ENCODE results near the gene ZNF787.

DNA sequence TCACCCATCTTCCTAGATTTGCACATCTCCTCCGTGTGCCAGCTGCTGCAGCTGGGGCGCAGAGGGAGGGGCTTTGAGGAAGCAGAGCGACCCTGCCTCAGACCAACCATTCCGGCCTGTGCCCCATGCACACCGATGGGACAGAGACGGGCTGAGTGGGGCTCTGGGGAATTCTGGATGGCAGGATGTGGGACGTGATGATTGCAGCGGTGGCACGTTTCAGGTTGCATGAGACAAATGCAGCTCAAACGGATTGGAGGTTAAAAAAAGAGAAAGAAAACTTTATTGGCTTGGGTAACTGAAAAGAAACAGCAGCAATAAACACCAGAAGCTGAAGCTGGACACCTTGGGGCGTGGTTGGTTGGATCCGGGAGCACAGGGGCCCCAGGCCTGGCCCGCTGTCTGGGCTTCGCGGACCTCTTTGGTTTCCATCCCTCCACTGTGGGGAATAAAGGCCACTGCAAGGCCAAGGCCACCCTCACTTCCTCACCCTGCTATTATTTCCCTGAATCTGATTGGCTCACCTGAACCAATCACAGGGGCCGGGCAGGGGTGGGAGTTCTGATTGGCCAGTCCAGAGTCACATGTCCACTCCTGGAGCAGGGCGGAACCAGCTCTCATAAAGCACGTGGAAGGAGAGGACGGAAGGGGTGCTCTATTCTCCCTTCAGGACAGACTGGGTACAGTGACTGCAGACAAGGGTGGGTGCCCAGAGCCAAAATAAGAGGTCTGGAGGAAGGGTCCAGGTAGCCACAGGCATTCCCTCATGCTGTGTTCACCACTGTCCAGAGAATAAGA, 6.1 kb upstream of the ZNF787 start:
- TF ChIP-seq POLR2AphosphoS5 (IDR thresholded peaks at IDR 0.05; ENCODE audit: low read depth, low read length) (no peak), SIN3A (IDR thresholded peaks at IDR 0.05; ENCODE audit: borderline replicate concordance, insufficient read depth, low read depth, low read length) (no peak)
- TF ChIP-seq, protein P1, sequence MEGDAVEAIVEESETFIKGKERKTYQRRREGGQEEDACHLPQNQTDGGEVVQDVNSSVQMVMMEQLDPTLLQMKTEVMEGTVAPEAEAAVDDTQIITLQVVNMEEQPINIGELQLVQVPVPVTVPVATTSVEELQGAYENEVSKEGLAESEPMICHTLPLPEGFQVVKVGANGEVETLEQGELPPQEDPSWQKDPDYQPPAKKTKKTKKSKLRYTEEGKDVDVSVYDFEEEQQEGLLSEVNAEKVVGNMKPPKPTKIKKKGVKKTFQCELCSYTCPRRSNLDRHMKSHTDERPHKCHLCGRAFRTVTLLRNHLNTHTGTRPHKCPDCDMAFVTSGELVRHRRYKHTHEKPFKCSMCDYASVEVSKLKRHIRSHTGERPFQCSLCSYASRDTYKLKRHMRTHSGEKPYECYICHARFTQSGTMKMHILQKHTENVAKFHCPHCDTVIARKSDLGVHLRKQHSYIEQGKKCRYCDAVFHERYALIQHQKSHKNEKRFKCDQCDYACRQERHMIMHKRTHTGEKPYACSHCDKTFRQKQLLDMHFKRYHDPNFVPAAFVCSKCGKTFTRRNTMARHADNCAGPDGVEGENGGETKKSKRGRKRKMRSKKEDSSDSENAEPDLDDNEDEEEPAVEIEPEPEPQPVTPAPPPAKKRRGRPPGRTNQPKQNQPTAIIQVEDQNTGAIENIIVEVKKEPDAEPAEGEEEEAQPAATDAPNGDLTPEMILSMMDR (IDR thresholded peaks at IDR 0.05) = no peak
- TF ChIP-seq, protein P2, sequence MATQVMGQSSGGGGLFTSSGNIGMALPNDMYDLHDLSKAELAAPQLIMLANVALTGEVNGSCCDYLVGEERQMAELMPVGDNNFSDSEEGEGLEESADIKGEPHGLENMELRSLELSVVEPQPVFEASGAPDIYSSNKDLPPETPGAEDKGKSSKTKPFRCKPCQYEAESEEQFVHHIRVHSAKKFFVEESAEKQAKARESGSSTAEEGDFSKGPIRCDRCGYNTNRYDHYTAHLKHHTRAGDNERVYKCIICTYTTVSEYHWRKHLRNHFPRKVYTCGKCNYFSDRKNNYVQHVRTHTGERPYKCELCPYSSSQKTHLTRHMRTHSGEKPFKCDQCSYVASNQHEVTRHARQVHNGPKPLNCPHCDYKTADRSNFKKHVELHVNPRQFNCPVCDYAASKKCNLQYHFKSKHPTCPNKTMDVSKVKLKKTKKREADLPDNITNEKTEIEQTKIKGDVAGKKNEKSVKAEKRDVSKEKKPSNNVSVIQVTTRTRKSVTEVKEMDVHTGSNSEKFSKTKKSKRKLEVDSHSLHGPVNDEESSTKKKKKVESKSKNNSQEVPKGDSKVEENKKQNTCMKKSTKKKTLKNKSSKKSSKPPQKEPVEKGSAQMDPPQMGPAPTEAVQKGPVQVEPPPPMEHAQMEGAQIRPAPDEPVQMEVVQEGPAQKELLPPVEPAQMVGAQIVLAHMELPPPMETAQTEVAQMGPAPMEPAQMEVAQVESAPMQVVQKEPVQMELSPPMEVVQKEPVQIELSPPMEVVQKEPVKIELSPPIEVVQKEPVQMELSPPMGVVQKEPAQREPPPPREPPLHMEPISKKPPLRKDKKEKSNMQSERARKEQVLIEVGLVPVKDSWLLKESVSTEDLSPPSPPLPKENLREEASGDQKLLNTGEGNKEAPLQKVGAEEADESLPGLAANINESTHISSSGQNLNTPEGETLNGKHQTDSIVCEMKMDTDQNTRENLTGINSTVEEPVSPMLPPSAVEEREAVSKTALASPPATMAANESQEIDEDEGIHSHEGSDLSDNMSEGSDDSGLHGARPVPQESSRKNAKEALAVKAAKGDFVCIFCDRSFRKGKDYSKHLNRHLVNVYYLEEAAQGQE (IDR thresholded peaks at IDR 0.05; ENCODE audit: insufficient read depth in 1 of 2, low read depth in 2 of 2, low read length in 1 of 2) = no peak

Data from Panc1 (cell line).